Activated T-cell treated with anti-CD3 and anti-CD28 coated beads, Interleukin-2, amount 50 U/mL, for 1 hour (primary cell): ENCODE results near the gene DDX43.
A peak's percentile ranks its signal among the peaks of the same experiment; 100 is the strongest.
"Not testable (repeated sequence)": the region's sequence is repeated elsewhere in the genome, so short reads cannot be mapped to it uniquely, and the experiment has no call there.

Experiments
- DNase-seq: peaks from one replicate; pipeline ENCODE4 v3.0.0-alpha.2; 2020

DDX43 gene

DNA sequence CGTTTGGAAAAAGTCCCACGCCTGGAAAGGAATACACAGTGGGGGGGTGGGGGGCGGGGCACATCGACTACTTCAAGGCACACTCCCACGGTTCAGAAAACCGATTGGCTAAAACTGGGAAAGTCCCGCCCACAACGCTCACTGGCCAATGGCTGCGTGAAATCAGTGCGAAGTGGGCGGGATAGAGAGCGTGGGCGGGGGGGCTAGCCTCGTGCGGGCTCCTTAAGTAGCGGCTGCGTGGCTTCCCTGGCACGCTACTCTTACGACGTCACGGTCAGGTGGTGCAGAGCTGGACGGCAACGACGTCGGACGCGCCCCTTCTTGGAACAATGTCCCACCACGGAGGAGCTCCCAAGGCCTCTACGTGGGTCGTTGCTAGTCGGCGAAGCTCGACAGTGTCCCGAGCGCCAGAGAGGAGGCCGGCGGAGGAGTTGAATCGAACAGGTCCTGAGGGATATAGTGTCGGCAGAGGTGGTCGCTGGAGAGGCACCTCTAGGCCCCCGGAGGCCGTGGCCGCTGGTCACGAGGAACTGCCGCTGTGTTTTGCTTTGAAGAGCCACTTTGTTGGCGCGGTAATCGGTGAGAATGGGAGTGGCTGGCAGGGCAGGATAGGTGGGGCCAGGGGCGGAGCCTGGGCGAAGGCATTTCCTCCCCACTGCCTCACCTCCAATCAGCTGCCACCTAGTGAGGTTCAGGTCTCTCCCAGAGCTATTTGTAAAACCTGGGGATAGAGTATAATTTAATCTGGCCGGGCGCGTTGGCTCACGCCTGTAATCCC lies at the start of gene DDX43:
DDX43 (plus strand) TSS at position 252 of the 778 bp plus-strand sequence; CDS start at position 330, 78 bp downstream.
- no peak for DNase-seq

DNA sequence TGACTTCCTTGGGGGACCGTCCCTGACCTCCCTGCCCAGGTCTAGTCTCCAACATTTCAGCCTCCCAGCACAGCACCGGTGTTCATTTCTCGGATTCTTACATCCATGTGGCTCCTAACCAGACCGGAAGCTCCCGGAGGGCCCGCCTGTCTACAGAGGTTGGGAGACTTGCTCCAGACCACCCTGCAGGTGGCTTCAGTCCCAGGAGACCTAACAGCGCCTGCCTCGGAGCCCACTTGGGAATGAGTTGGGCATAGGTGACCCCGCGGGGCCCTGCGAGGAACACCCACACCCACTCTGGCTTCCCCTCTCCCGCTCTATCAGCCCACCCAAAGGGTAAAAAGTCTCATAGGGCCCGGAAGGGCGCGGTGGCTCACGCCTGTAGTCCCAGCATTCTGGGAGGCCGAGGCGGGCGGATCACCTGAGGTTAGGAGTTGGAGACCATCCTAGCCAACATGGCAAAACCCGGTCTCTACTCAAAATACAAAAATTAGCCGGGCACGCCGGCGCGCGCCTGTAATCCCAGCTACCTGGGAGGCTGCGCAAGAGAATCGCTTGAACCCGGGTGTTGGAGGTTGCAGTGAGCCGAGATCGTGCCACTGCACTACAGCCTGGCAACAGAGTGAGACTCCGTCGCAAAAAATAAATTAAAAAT lies 46.0 kb upstream of the DDX43 start:
- DNase-seq, result no peak

DNA sequence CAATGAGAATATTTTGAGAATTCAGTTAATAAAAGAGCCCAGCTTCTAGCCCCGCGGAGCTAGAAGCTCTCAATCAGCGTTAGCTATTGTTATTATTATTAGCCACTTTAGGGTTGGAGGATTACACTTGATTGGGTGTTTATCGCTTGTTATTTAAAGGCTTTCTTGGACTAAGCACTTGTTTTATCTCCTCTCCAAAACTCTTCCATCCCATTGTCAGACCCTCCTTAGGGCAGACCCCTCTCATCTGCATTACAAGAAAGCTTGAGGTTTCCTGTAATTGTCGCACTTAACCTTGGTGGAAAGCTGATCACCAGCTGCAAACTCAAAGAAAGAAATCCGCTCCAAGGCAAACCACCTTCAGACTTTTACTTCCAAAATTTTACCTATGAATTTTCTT lies 45.3 kb upstream of the DDX43 start:
- no peak for DNase-seq

DNA sequence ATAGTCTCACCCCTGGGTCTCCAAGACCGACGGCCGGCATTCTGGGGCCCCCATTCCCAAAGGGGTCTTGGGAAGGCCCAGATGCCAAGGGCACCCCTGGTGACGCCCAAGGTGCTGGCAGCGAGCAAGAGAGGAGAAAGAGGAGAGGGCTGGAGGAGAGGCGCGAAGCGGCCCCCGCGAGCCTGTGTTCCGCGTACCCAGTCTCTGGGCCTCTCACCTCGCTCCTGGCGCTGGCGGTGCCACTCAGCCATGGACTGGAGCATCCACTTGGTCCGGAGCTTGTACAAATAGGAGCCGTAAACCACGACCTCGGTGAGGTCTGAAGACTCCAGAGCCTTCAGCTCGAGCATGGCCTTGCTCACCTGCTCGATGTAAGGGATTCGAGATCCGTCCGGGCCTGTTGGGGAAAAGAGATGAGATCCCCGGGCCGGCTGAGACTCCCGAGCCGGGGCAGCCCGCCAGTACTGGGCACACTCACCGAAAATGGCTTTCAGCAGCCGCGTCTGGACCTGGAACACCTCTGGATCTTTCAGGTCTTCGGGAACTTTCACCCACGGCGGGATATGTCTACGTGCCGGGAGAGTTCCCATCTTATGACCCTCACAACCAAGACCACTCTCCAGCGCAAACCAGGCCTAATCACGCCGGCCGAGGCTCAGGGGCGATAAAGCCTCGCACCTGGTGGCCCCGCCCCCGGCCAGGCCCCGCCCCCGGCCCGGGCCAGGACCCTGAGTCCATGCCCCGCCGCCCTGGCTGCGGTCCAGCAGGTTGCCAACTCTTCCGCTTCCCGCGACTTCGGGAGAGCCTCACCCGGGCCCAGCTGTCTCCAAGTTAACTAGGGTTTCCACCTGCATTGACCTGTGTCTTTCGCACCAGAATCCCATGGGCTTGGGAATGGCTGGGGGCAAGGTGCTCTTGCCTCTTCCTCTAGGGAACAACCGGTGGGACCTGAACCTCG lies 40.7 kb upstream of the DDX43 start, which contains the start of gene DPPA5:
DPPA5 (minus strand) TSS at position 641 of the 958 bp plus-strand sequence; CDS start at position 590, 51 bp downstream.
- no peak for DNase-seq

DNA sequence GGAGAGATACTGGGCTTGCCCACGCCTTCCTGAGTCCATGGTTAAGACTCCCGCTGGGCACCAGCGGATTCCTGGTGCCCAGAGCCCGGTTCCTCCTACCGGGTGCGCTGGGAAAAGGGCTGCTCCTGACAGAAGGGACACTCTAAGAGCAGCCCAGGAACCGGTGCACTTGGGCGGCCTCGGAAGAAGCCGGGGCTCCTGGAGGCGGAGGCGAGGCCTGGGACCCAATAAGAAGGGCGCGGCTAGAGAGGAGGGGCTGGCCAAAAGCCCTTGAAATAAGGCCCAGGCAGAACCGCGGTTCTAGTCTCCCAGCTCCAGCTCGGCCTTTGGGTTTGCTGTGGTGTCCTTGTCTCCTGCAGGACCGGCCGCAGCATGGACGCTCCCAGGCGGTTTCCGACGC lies 32.3 kb upstream of the DDX43 start, which contains the start of gene KHDC3L:
KHDC3L (plus strand) TSS at position 301 of the 400 bp plus-strand sequence; CDS start at position 373, 72 bp downstream.
- no peak for DNase-seq

DNA sequence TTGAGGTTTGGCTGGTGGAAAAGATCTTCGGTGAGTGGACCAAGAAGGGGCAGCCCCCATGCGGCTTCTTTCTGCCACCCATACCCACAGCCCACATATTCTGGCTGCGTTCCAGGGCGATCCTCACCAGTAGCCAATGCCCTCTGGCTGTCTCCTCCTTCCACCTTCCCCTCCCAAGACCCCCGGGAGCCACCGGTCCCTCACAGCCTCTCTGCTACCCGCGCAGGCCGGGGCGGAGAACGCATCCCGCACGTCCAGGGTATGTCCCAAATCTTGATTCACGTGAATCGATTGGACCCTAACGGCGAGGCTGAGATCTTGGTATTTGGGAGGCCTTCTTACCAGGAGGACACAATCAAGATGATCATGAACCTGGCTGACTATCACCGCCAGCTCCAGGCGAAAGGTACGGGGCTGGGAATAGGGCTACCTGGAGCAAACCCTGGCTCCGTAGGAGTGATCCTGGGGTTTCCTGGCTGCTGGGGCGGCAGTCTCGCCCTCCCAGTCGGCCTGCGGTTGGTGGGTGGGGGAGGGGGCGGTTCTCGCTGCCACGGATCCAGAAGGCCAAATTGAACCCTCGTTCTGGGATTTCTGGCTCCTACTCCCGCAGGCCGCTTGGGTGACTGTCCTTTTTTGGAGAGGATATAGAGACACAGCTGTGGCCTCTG lies 31.6 kb upstream of the DDX43 start:
- DNase-seq, result no peak

DNA sequence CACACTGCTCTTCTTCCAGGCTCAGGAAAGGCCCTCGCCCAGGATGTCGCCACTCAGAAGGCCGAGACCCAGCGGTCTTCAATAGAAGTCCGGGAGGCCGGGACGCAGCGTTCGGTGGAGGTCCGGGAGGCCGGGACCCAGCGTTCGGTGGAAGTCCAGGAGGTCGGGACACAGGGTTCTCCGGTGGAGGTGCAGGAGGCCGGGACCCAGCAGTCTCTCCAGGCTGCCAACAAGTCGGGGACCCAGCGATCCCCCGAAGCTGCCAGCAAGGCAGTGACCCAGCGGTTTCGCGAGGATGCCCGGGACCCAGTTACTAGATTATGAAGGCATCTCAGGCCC lies 31.1 kb upstream of the DDX43 start:
- no peak for DNase-seq

DNA sequence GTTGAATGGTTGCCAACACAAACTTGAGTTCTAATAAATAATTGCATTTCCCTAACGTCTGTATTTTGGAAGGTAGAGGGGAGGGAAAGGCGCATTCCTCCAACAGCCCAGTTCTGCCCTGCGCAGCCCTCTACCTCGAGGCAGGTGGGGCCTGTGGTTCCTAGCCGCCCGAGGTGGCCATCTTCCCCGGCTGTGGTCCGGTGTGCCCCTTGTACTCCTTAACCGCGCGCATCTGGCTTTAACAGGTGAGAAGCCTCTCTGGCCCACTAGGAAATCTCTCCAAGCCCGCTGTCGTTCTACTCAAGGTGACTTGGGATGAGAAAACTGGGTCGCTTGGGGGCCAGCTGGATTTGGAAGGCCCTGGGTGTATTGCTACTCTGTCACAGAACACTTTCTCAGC lies 30.5 kb upstream of the DDX43 start:
- no peak for DNase-seq

DNA sequence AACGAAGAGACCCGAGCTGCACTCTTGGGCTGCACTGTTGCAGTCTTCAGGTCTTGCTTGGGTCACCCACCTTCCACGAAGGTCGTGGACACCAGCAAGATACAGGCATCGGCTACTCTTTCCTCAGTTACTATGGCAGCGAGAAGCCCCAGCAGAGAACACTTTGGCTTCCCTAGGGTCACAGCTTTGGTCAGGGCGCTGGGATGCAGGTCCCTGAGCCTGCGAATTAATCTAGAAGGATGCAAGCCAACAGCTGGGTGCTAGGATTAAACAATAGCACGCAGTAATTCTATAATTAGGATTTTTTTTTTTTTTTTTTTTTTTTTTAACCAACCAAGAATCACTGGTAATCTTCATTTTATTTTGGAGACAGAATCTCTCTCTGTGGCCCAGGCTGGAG lies 30.1 kb upstream of the DDX43 start:
- no peak for DNase-seq

DNA sequence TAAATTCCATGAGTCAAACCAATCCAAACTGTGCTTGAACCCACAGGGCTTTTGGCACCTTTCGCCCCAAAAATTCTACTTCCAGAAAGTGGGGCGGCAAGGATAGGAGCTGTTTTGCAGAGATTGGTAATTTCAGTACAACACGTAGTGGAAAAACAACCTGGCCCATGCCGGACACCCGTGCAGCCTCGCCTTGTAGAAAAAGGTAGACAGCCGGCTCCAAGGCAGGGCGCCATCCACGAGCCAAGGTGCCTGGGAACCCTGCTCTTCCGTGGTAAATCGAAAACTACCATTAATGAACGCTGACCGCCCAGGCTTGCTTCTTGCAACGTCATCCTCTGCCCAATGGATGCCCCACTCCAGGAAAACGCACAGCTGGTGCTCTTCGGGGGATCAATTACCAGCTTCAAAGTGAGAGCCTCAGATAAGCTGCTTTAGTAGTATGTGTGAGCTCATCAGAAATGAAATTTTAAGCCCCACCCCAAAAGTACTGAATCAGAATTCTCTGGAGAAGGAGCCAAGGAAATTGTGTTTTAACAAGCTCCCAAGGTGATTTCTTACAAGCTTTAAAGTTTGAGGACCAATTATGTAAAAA lies 26.8 kb upstream of the DDX43 start:
- DNase-seq, result no peak

DNA sequence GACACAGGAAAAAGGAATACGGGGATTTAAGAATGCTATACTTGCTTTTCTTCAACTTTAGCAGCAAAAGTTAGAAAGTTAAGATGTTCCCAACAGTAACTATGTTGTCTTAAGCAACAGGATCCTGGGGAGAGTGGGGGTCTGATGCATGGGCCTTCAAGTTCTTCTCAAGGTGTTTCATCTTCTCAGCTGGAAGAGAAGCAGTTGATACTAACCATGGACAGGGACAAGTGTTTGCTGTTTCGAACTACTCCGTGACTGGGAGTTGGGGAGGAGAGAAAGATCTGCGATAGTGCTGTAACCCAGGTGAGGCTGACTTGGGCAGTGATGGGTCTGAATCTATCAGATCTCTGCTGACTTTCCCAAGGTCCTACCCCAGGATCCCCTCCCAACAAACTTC lies 26.0 kb upstream of the DDX43 start:
- DNase-seq, result no peak

DNA sequence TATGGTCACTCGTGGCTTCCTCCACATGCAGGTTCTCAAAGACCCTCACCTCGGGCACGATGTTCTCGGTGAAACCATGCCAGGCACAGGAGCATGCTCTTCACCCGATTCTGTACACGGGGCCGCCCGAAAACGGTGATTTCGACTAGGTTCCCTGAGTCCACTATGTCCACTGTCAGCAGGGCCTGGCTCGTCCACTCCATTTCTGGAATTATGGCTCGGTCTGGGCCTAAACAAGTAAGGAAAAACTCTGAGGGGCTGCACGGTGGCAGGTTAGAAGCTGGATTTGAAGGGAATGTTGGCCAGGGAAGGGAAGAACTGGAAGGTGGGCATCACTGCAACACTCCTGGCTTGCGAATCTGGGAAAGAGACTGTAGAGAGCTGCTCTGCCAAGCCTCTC lies 25.5 kb upstream of the DDX43 start:
- no peak for DNase-seq

DNA sequence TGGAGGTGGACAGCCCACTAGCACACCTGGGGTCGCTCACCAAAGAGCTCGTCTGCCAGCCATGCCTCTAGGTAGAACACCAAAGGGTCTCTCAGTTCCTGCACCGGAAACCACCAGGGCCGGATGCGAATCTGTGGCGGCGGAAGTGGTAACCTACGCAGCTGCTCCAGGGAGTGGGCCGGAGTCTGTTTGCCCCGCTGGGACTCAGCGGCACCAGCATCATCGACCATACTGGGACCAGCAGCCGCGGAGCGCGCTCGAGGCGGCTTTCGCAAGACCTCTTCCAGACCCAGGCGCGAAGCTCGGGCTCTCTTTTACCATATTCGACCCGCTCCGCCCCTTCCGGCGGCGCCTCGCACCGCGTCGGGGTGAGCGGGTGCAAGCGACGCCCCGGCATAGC lies 25.1 kb upstream of the DDX43 start, which contains the start of gene OOEP:
OOEP (minus strand) TSS at position 335 of the 400 bp plus-strand sequence; CDS start at position 230, 105 bp downstream.
- no peak for DNase-seq

DNA sequence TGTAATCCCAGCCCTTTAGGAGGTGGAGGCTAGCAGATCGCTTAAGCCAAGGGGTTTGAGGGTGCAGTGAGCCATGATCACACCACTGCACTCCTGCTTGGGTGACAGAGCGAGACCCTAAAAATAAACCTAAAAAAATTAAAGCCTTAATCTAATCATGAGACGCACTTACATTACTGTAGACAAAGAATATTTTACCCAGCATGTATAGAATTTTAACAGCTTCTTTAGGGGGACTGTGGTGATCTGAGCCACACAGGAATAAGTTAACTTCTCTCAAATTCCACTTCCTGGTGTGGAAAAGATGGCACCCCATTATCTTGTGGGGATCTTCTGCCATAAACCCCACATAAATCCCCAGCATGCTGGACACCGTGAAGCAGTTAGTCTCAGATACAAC lies 22.6 kb upstream of the DDX43 start:
- DNase-seq, result no peak

DNA sequence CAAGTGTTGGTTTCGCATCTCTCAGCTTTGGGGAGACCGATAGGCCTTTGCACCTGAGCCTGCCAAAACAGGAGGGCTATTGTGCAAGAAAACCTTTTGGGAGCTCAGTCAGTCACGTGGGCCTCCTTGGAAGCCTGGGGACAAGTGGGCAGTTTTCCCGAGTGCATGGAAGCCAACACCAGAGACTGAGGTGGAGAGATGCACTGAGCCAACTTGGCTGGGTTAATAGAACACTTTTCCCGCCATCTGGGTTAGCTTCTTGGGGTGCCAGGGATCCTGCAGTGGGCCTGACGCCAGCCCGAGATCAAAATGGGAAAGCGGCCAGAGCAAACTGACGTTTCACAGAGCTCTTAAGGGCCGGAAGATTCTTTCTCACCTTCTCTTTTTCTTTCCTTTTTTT lies 22.1 kb upstream of the DDX43 start:
- no peak for DNase-seq

DNA sequence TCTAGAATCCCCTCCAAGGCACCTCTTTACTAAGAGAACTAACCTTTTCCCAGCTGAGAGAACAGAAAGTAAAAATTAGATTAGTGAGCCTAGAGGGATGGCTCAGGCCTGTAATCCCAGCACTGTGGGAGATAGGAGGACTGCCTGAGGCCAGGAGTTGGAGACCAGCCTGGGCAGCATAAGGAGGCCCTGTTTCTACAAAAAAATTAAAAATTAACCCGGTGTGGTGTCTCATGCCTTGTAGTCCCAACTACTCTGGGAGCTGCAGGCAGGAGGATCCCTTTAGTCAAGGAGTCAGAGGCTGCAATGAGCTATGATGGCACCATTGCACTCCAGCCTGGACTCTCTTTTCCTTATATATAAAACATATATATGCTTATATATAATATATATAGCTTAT lies 19.4 kb upstream of the DDX43 start:
- no peak for DNase-seq

DNA sequence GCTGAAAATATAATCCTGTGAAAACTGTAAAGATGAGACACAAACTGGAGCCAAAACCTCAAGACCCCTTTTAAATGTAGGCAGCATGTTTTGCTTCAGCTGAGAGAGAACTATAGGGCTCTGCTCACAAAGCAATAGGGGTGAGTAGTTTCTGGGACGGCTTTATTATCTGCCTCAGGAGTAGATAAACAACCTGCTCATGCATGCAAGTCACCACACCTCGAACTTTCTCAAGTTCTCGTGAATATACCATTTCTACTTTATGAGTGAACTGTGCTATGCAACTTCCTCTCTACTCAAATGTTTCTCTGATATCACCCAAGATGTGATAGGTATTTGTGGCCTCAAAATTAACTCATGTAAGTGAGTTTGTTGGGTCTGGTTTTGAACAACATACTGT lies 17.4 kb upstream of the DDX43 start:
- no peak for DNase-seq

DNA sequence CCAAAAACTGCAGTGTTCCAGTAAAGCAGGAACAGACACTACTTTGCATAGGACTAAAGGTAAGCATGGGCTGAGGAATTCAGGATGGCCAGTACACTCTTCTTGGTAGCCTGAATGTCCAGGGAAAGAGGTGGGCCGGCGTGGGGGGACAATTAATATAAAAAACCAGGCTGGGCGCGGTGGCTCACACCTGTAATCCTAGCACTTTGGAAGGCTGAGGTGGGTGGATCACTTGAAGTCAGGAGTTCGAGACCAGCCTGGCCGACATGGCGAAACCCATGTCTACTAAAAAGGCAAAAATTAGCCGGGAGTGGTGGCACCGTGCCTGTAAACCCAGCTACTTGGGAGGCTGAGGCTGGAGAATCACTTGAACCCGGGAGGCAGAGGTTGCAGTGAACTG lies 13.1 kb upstream of the DDX43 start:
- not testable (repeated sequence) for DNase-seq

DNA sequence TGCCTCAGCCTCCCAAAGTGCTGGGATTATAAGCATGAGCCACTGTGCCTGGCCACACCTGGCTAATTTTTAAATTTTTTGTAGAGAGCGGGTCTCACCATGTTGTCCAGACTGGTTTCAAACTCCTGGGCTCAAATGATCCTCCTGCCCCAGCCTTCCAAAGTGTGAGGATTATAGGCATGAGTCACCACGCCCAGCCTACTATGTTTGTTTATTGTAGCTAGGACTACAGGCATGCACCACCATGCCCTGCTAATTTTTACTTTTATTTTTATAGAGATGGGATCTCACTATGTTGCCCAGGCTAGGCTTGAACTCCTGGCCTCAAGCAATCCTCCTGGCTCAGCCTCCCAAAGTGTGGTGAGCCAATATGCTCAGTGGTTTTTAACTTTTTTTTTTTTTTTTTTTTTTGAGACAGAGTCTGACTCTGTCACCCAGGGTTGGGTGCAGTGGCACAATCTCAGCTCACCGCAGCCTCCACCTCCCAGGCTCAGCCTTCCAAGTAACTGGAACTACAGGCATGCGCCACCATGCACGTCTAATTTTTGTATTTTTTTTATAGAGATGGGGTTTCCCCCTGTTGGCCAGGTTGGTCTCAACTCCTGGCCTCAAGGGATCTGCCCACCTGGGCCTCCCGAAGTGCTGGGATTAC lies 12.0 kb upstream of the DDX43 start:
- no peak for DNase-seq

DNA sequence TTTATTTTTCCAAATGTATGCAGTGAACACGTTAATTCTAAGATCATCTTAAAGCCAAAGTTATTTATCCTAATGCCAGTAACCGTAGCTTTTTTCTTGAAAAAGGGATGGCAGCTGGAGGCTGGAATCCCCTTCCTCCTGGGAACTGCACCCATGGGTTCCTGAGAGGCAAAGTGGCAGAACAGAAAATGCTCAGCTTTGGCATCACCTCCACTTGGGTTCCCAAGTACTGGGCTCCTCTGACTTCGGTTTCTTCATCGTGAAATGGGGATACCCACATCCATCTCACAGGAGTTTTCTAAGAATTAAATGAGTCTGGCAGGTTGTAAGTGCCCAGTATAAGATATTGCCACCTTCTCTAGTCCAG lies 6.2 kb upstream of the DDX43 start:
- no peak for DNase-seq

DNA sequence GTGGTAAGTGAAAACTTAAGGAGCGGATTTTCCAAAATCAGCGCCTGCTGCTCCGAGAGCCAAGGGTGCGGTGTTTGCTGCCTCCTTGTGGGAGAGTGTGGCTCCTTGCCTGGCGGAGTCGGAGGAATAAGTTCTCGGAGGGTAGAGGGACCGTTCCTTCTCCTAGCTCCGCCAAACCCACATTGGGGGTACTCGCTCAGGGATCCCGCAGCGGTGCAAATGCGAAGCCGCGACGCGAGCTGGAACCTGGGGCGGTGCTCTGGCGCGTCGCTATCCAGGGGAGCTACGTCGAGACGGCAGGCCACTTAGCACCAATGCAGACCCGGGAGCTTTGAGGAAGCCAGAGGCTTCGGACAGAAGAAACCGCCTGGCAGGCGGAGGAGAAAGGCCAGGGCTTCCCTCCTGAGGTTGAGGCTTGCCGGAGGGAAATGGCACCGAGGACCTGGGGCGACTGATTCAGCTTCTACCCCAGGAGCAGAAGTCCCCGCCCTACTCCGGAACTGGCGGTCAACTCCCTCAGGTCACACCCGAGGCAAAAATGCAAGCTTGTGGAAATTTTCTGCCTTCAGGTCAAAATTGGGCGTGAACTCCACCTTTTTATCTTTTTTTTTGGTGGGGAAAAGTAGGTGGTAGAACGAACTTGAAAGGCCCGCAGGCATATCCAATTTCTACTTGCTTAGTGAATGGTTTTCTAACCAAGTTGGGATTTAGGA lies 5.7 kb upstream of the DDX43 start:
- peak; percentile 45 for DNase-seq
